ENCODE results near the gene GXYLT1.
A peak's percentile ranks its signal among the peaks of the same experiment; 100 is the strongest.
"Not testable (repeated sequence)": the region's sequence is repeated elsewhere in the genome, so short reads cannot be mapped to it uniquely, and the experiment has no call there.

GXYLT1 gene, protein sequence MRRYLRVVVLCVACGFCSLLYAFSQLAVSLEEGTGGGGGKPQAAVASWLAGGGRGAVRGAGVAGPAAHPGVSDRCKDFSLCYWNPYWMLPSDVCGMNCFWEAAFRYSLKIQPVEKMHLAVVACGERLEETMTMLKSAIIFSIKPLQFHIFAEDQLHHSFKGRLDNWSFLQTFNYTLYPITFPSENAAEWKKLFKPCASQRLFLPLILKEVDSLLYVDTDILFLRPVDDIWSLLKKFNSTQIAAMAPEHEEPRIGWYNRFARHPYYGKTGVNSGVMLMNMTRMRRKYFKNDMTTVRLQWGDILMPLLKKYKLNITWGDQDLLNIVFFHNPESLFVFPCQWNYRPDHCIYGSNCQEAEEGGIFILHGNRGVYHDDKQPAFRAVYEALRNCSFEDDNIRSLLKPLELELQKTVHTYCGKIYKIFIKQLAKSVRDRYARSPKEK

GRCh38 chr12:42144408-42145196, at the start of gene GXYLT1:
Gene GXYLT1 (minus strand): TSS chr12:42144874. CDS start chr12:42144646, 228 bp downstream.
- DNase-seq (ENCODE audit: low read depth), result peak; percentile 84

DNA sequence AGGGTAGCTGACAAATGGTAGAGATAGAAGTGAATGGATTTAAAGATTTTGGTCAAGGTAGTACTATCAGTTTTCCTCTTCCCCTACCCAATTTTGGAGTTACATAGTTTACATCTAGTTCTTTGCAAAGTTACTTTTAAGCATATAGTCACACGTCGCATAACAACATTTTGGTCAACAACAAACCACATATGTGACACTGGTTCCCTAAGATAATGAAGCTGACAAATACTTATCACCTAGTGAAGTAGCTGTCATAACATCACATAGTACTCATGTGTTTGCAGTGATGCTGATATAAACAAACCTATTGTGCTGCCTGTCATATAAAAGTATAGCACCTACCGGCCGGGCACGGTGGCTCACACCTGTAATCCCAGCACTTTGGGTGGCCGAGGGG, 48.0 kb upstream of the GXYLT1 start:
- DNase-seq (ENCODE audit: low read depth), result no peak

DNA sequence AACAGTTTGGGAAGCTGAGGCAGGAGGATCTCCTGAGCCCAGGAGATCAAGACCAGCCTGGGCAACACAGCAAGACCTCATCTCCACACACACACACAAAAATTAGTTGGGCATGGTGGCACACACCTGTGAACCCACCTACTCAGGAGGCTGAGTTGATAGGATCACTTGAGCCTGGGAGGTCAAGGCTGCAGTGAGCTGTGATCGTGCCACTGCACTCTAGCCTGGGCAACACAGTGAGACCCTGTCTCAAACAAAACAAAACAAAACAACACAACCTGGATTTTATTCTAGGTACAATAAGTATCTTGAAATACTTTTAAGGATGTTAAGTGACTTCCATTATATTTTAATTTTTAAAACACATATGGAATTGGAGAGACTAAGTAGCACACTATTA, 47.6 kb upstream of the GXYLT1 start:
- DNase-seq (ENCODE audit: low read depth), result no peak

GRCh38 chr12:42190376-42190775, 45.7 kb upstream of the GXYLT1 start:
- no peak for DNase-seq (ENCODE audit: low read depth)

DNA sequence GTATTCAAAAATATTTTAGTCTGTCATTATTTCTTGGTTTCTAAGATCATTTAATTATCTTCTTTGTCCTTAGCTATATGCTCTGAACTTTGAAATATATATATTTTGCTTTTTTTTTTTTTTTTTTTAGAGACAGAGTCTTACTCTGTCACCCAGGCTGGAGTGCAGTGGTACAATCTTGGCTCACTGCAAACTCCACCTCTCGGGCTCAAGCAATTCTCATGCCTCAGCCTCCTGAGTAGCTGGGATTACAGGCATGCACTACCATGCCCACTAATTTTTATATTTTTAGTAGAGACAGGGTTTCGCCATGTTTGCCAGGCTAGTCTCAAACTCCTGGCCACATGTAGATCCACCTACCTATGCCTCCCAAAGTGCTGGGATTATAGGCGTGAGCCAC, 43.6 kb upstream of the GXYLT1 start:
- DNase-seq (ENCODE audit: low read depth), result not testable (repeated sequence)

DNA sequence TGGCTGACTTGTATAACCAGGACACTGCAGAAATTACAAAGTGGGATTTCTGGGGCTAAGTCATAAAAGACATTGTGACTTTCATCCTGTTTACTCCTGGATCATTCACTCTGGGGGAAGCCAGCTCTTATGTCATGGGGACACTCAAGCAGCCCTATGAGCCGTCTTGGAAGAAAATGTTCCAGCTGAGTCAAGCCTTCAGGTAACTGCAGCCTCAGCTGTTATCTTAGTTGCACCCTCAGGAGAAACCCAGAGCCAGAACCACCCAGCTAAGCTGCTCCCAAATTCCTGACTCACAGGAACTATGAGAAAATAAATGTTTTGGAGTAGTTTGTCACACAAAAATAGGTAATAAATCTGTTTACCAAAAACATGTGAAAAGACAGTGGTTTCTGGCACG, 43.1 kb upstream of the GXYLT1 start:
- DNase-seq (ENCODE audit: low read depth), result no peak

DNA sequence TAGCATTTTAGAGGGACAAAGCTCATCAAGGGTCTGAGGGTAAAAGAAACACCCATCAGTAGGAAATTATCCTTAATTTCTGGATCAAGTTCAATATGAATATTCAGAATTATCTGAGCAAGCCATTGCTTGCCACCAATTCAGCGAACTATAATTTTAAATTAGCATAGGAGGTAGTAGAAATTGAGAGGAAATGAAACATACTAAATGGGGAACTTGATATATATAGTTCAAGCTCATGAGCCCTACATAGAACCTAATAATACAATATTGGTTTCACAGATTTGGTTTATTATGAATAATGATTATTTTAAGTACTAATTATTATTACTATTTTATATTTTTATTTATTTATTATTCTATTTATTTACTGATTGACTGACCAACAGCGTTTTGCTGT, 42.1 kb upstream of the GXYLT1 start:
- DNase-seq (ENCODE audit: low read depth), result no peak

- no peak for DNase-seq (ENCODE audit: low read depth)
Observed at GRCh38 chr12:42182394-42182793, 37.7 kb upstream of the GXYLT1 start.

DNA sequence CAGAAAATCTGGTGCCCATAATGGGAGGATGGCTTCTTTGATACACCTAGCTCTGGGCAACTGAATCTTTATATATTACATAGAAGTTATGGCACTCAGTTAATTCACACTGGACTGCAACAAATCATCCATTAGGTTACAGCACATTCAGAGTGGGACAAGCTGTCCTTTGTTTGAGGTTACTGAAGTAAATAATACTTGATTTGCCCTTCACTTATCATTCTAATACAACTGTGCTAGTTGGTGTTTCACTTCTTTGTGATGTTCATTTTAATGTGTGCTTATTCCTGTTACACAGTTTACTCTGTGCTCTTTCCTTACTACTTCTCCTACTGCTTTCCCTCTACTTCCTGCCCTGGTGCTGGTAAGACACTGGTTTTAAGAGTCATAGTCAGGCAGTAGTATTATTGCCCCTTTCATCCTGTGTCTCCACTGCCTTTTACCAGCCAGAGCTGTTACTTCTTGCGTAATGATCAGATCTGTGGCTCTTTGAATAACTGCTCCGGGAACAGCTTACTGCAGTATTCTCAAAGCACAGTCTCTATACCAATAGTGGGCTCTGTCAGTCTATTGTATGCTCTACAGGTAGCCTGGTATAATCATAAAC, 36.4 kb upstream of the GXYLT1 start:
- no peak for DNase-seq (ENCODE audit: low read depth)

GRCh38 chr12:42178101-42178500, 33.4 kb upstream of the GXYLT1 start:
- no peak for DNase-seq (ENCODE audit: low read depth)

DNA sequence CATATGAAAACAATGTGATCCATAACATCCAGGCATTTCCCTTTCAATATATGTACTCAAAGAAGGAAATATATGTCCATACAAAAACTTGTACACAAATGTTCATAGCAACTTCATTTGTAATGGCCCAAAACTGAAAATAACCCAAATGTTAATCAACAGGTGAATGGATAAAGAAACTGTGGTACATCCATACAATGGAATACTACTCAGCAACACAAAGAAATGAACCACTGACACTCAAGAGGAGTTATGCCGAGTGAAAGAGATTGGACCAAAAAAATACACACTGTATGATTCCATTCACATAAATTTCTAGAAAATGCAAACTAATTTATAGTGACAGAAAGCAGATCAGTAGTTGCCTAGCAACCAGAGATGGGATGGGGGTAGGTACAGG, 30.3 kb upstream of the GXYLT1 start:
- no peak for DNase-seq (ENCODE audit: low read depth)

GRCh38 chr12:42173961-42174521, 29.4 kb upstream of the GXYLT1 start:
- no peak for DNase-seq (ENCODE audit: low read depth)

DNA sequence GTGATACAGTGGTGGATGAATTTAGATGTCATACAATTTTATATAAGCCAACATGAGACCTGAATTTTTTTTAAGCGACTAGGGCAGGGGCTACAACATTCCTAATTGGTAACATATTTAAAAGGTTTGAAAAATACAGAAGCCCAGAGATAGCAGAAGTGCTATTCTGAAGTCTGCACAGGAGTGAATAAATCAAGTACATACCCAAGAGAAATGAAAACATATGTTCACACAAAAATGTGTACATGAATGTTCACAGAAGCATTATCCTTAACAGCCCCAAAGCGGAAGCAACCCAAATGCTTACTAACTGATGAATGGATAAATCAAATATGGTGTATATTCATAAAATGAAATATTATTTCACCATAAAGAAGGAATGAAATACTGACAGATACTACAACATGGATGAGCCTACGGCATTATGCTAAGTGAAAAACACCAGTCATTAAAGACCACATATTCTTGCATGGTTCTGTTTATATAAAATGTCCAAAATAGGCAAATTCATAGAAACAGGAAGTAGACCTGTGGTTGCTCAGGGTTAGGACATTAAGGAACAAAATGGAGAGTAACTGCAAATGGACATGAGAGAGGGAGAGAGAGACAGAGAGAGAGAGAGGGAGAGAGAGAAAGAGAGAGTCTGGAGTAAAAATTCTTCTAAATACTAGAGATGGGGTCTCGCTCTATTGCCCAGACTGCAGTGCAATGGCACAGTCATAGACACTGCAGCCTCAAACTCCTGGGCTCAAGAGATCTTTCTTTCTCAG, 28.0 kb upstream of the GXYLT1 start:
- no peak for DNase-seq (ENCODE audit: low read depth)

DNA sequence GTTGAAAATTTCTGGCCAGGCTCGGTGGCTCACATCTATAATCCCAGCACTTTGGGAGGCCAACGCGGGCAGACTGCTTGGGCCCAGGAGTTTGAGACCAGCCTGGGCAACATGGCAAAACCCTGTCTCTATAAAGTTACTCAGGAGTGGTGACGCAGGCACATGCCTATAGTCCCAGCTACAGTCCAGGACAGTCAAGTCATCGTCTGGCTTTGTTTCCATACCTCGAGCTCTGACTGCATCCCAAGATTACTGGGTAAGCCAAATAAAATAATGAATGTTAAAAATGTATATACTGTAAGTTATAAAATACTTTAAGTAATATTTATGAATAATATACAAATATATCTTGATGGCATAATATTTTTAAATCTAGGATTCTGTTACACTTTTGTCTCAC, 23.0 kb upstream of the GXYLT1 start:
- DNase-seq (ENCODE audit: low read depth), result no peak

GRCh38 chr12:42166501-42166900, 21.8 kb upstream of the GXYLT1 start:
- DNase-seq (ENCODE audit: low read depth), result no peak

DNA sequence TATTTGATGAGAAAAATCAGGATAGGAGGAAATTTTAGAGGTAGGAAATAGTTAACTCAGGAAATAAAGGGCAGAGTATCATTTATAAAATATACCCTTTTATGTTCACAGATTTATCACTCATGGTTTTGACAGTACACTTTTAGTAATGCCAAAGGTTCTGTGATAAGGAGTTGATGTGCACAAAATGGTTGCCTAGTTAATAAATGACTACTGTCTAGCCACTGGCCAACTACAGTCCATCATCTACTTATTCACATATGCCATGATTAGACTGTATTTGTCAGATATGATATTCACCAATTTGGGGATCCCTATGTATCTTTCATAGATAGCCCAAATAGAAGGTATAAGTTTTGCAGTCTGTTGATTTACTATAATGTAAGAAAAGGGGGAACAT, 19.2 kb upstream of the GXYLT1 start:
- no peak for DNase-seq (ENCODE audit: low read depth)

- DNase-seq (ENCODE audit: low read depth), result no peak
Observed at GRCh38 chr12:42162965-42163364, 18.3 kb upstream of the GXYLT1 start.

GRCh38 chr12:42162193-42162592, 17.5 kb upstream of the GXYLT1 start:
- no peak for DNase-seq (ENCODE audit: low read depth)

DNA sequence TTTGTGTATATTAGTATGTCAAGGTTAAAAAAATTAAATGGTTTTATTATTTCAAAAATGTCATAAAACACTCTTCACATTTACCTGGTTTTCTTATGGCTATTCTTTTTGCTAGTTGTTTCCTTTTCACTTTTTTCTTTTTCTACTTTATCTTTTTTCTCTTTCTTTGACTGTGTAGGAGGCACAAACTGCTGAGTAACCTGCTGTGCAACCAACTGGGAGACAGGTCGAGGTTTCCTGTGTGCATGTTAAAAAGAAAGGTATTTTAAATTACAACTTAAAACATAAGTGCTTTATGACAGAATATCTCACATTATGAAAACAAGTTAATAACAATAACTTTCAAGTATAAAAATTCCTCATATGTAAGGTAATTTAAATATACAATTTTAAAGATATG, 16.9 kb upstream of the GXYLT1 start:
- no peak for DNase-seq (ENCODE audit: low read depth)

GRCh38 chr12:42156232-42156631, 11.6 kb upstream of the GXYLT1 start:
- DNase-seq (ENCODE audit: low read depth), result no peak

GRCh38 chr12:42145552-42146215, 1.0 kb upstream of the GXYLT1 start:
- no peak for DNase-seq (ENCODE audit: low read depth)
